GM18907 (cell line): Measurements from ENCODE around the gene GNG7.

Experiments
- ATAC-seq: cut with Tn5 transposase; IDR thresholded peaks from one replicate; pipeline ENCODE4 v1.9.1; 2021; ENCODE audit warnings: mild to moderate bottlenecking, moderate library complexity; ENCODE audit not compliant: unreplicated experiment

Gene GNG7

GRCh38 chr19:2726904-2727639, 24.6 kb upstream of the GNG7 start:
- ATAC-seq, result no peak

- ATAC-seq, result no peak
Observed at GRCh38 chr19:2726160-2726855, 23.8 kb upstream of the GNG7 start.

- ATAC-seq, result no peak
Observed at GRCh38 chr19:2724148-2724557, 21.7 kb upstream of the GNG7 start.

GRCh38 chr19:2723747-2724146, 21.3 kb upstream of the GNG7 start:
- ATAC-seq, result no peak

- no peak for ATAC-seq
Observed at GRCh38 chr19:2723345-2723715, 20.8 kb upstream of the GNG7 start.

- ATAC-seq, result no peak
Observed at GRCh38 chr19:2722541-2723344, 20.2 kb upstream of the GNG7 start.

GRCh38 chr19:2721570-2722540, 19.4 kb upstream of the GNG7 start:
- ATAC-seq, result no peak

- no peak for ATAC-seq
Observed at GRCh38 chr19:2720777-2721569, 18.5 kb upstream of the GNG7 start, which contains the start of gene DIRAS1. Gene DIRAS1, minus strand, starts transcription at chr19:2721372. Its CDS starts 3,566 bp downstream, at chr19:2717806.

- no peak for ATAC-seq
Observed at GRCh38 chr19:2719920-2720776, 17.7 kb upstream of the GNG7 start.

- no peak for ATAC-seq
Observed at GRCh38 chr19:2719232-2719735, 16.8 kb upstream of the GNG7 start.

GRCh38 chr19:2717638-2718541, 15.4 kb upstream of the GNG7 start:
- ATAC-seq, result no peak

GRCh38 chr19:2716722-2717637, 14.5 kb upstream of the GNG7 start:
- no peak for ATAC-seq

- no peak for ATAC-seq
Observed at GRCh38 chr19:2716275-2716650, 13.8 kb upstream of the GNG7 start.

- ATAC-seq, result no peak
Observed at GRCh38 chr19:2715470-2716274, 13.2 kb upstream of the GNG7 start.

- ATAC-seq, result no peak
Observed at GRCh38 chr19:2714531-2715269, 12.2 kb upstream of the GNG7 start.
